D721Med (cell line): ENCODE data around the gene AGTPBP1.
"Not testable (repeated sequence)": the region's sequence is repeated elsewhere in the genome, so short reads cannot be mapped to it uniquely, and the experiment has no call there.

ENCODE experiments used
- DNase-seq: peaks from one replicate; pipeline ENCODE4 v3.0.0; 2011; ENCODE audit warnings: low spot score; ENCODE audit not compliant: insufficient read length
- FAIRE-seq: peaks from 2 replicates; lab custom pipeline; 2011; peaks lifted over from hg19 to GRCh38; lab: Jason Lieb, UNC
- CTCF ChIP-seq: IDR thresholded peaks from 2 replicates; pipeline ENCODE4 v1.5.1; 2012; ENCODE audit warnings: mild to moderate bottlenecking, control low read depth; ENCODE audit not compliant: insufficient read depth; ENCODE audit errors: missing control alignments

The AGTPBP1 gene

GRCh38 chr9:85741875-85742596 lies at the start of gene AGTPBP1:
AGTPBP1 (minus strand) TSS chr9:85741954; CDS start chr9:85712533, 29,421 bp downstream.
- DNase-seq (peak; percentile 55), FAIRE-seq (no peak)
- no peak for TF ChIP-seq CTCF

GRCh38 chr9:85786116-85786515 lies 44.4 kb upstream of the AGTPBP1 start:
- not testable (repeated sequence) for DNase-seq
- peak; percentile 99 for FAIRE-seq

- FAIRE-seq, DNase-seq: not testable (repeated sequence)
These were observed 32.1 kb upstream of the AGTPBP1 start for GRCh38 chr9:85773844-85774243.

GRCh38 chr9:85761802-85762201 lies 20.0 kb upstream of the AGTPBP1 start:
- FAIRE-seq, DNase-seq: not testable (repeated sequence)

GRCh38 chr9:85757716-85758115 lies 16.0 kb upstream of the AGTPBP1 start:
- FAIRE-seq, DNase-seq: not testable (repeated sequence)

- not testable (repeated sequence) for FAIRE-seq, DNase-seq
These were observed 14.5 kb upstream of the AGTPBP1 start for GRCh38 chr9:85756216-85756615.

GRCh38 chr9:85746309-85746708 lies 4.6 kb upstream of the AGTPBP1 start:
- no peak for TF ChIP-seq CTCF
- no peak for DNase-seq
- no peak for FAIRE-seq

- no peak for TF ChIP-seq CTCF
- no peak for DNase-seq
- no peak for FAIRE-seq
These were observed 3.4 kb upstream of the AGTPBP1 start for GRCh38 chr9:85745203-85745602.

- FAIRE-seq, result no peak
- no peak for TF ChIP-seq CTCF
- DNase-seq, result no peak
These were observed 2.7 kb upstream of the AGTPBP1 start for GRCh38 chr9:85744480-85744879.

GRCh38 chr9:85743275-85744128 lies 1.7 kb upstream of the AGTPBP1 start:
- FAIRE-seq (no peak), DNase-seq (no peak)
- TF ChIP-seq CTCF, result no peak
